Measurements from ENCODE around the gene FIS1.
"Not testable (repeated sequence)": the region's sequence is repeated elsewhere in the genome, so short reads cannot be mapped to it uniquely, and the experiment has no call there.

The FIS1 gene

GRCh38 chr7:101258243-101258731 is 13.4 kb upstream of the FIS1 start:
- no peak for DNase-seq (ENCODE audit: low read depth in 2 of 2)

GRCh38 chr7:101255796-101256195 is 10.9 kb upstream of the FIS1 start:
- no peak for DNase-seq (ENCODE audit: low read depth in 2 of 2)

GRCh38 chr7:101253199-101253598 is 8.3 kb upstream of the FIS1 start:
- not testable (repeated sequence) for DNase-seq (ENCODE audit: low read depth in 2 of 2)

GRCh38 chr7:101251871-101252659 is 7.2 kb upstream of the FIS1 start:
- DNase-seq (ENCODE audit: low read depth in 2 of 2) = peak; percentile 99

GRCh38 chr7:101250324-101250723 is 5.4 kb upstream of the FIS1 start:
- DNase-seq (ENCODE audit: low read depth in 2 of 2) = no peak

- DNase-seq (ENCODE audit: low read depth in 2 of 2) = no peak
Measured at GRCh38 chr7:101248276-101248675, 3.4 kb upstream of the FIS1 start.

- no peak for DNase-seq (ENCODE audit: low read depth in 2 of 2)
Measured at GRCh38 chr7:101245147-101245668, 327 bp upstream of the FIS1 start.

GRCh38 chr7:101243646-101244374 is 1.1 kb downstream of the FIS1 start:
- DNase-seq (ENCODE audit: low read depth in 2 of 2) = no peak

GRCh38 chr7:101241443-101242349 is 3.2 kb downstream of the FIS1 start:
- no peak for DNase-seq (ENCODE audit: low read depth in 2 of 2)

- no peak for DNase-seq (ENCODE audit: low read depth in 2 of 2)
Measured at GRCh38 chr7:101241015-101241363, 3.9 kb downstream of the FIS1 start.

GRCh38 chr7:101240226-101241014 is 4.5 kb downstream of the FIS1 start:
- no peak for DNase-seq (ENCODE audit: low read depth in 2 of 2)

GRCh38 chr7:101239951-101240220 is 5.0 kb downstream of the FIS1 start:
- DNase-seq (ENCODE audit: low read depth in 2 of 2) = no peak

- DNase-seq (ENCODE audit: low read depth in 2 of 2) = no peak
Measured at GRCh38 chr7:101239191-101239950, 5.5 kb downstream of the FIS1 start.

- no peak for DNase-seq (ENCODE audit: low read depth in 2 of 2)
Measured at GRCh38 chr7:101238226-101239182, 6.4 kb downstream of the FIS1 start.

GRCh38 chr7:101237206-101238067 is 7.4 kb downstream of the FIS1 start, which contains the start of gene CLDN15:
Gene CLDN15, minus strand, starts transcription at chr7:101237802. Its CDS starts 221 bp downstream, at chr7:101237581.
- DNase-seq (ENCODE audit: low read depth in 2 of 2) = no peak

- DNase-seq (ENCODE audit: low read depth in 2 of 2) = no peak
Measured at GRCh38 chr7:101236292-101236835, 8.5 kb downstream of the FIS1 start.

- DNase-seq (ENCODE audit: low read depth in 2 of 2) = no peak
Measured at GRCh38 chr7:101235522-101235921, 9.4 kb downstream of the FIS1 start.

GRCh38 chr7:101235050-101235449 is 9.8 kb downstream of the FIS1 start:
- DNase-seq (ENCODE audit: low read depth in 2 of 2) = no peak

All from stimulated activated CD8-positive, alpha-beta memory T cell treated with anti-CD3 and anti-CD28 coated beads, Interleukin-15, amount 100 ng/mL, for 48 hours (primary cell).